HFF-Myc (cell line): Measurements from ENCODE around the gene ZNF281.
"Not testable (repeated sequence)": the region's sequence is repeated elsewhere in the genome, so short reads cannot be mapped to it uniquely, and the experiment has no call there.

ENCODE experiments used
- DNase-seq: peaks from one replicate; pipeline ENCODE4 v3.0.0-alpha.2; 2011; ENCODE audit warnings: low read depth; ENCODE audit errors: extremely low read depth
- H3K4me3 ChIP-seq: replicated peaks from 2 replicates; pipeline ENCODE4 v1.5.1; 2011; ENCODE audit warnings: low read depth, mild to moderate bottlenecking, control low read depth, low read length
- TF ChIP-seq, protein P1 (sequence below): IDR thresholded peaks from 2 replicates; pipeline ENCODE4 v1.5.1; 2012; ENCODE audit warnings: mild to moderate bottlenecking, low read depth, low read length, control low read depth; ENCODE audit errors: missing control alignments

Gene ZNF281

DNA sequence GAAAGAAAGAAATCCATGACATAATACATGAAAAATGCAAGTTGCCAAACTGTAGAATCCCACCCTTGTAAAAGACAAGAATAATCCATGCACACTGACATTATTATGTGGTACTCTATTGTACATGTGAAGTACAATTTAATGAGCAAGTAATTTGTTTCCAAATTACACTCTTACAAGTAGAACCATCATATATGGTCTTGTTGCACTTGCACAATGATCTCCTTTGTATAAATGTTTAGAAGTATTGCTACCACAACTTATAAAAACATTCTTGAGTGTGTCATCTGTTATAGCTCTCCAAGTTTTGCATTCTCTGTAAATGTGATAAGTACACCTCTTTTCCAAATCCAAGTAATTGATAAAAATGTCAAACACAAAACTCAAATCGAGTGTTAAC lies 29.1 kb upstream of the ZNF281 start:
- DNase-seq, result no peak

DNA sequence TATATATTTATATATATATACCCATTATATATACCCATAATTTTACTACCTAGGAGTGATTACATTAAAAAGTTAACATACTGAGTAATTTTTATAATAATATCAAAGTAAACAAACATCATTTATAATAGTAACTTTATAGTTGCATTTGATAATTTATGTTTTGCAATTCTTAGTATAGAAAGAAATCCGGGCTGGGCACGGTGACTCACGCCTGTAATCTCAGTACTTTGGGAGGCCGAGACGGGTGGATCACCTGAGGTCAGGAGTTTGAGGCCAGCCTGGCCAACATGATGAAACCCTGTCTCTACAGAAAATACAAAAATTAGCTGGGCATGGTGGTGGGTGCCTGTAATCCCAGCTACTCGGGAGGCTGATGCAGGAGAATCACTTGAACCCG lies 28.6 kb upstream of the ZNF281 start:
- not testable (repeated sequence) for DNase-seq, H3K4me3 ChIP-seq

More for the DNA sequence above, 29.1 kb upstream of the ZNF281 start:
- TF ChIP-seq, protein P1, sequence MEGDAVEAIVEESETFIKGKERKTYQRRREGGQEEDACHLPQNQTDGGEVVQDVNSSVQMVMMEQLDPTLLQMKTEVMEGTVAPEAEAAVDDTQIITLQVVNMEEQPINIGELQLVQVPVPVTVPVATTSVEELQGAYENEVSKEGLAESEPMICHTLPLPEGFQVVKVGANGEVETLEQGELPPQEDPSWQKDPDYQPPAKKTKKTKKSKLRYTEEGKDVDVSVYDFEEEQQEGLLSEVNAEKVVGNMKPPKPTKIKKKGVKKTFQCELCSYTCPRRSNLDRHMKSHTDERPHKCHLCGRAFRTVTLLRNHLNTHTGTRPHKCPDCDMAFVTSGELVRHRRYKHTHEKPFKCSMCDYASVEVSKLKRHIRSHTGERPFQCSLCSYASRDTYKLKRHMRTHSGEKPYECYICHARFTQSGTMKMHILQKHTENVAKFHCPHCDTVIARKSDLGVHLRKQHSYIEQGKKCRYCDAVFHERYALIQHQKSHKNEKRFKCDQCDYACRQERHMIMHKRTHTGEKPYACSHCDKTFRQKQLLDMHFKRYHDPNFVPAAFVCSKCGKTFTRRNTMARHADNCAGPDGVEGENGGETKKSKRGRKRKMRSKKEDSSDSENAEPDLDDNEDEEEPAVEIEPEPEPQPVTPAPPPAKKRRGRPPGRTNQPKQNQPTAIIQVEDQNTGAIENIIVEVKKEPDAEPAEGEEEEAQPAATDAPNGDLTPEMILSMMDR, result no peak
- H3K4me3 ChIP-seq, result no peak overlapping the region

DNA sequence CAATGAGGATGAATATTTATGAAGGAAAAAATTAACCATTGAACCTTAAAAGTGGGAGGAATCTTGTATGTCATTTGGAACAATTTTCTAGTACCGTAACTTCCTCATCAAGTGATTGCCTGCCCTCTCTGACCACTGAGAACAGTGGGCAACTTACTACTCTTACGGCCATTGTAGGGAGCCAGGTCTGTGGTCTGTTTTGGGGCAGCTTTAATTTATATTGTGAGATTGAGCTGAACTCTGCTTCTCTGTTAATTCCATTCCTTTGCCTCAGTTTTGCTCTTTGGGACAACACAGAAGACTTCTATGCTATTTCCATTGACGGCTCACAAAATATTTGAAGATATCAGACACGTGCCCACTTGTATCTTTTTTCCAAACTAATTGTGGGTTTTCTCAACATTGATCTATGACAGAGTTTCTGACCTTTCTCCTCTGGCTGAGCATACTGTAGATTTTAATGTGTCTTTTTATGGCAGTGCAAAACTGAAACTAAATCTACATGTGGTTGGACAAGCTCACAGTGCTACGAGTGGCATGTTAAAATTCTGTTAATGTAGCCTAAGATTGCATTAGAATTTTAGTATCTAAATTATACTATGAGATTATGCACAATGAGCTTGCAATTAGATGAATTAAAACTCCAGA lies 27.8 kb upstream of the ZNF281 start:
- TF ChIP-seq, protein P1, result no peak
- no peak for DNase-seq
- no peak overlapping the region for H3K4me3 ChIP-seq

DNA sequence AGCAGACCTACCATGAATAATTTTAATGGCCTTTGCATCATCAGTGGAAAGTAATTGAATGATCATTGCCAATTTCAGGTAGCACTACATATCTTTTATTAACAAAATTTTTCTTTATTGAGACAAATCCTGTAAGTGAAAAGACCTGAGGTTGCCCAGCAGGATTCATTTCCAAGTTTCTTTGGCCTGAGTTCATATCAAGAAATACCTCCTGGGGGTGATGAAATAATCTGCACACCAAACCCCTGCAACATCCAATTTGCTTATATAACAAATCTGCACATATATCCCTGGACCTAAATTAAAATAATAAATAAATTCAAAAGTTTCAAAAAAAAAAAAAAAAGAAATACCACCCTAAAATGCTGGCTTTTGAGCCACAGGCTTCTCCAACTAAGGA lies 27.3 kb upstream of the ZNF281 start:
- DNase-seq, result no peak
- TF ChIP-seq, protein P1, result no peak
- no peak overlapping the region for H3K4me3 ChIP-seq

DNA sequence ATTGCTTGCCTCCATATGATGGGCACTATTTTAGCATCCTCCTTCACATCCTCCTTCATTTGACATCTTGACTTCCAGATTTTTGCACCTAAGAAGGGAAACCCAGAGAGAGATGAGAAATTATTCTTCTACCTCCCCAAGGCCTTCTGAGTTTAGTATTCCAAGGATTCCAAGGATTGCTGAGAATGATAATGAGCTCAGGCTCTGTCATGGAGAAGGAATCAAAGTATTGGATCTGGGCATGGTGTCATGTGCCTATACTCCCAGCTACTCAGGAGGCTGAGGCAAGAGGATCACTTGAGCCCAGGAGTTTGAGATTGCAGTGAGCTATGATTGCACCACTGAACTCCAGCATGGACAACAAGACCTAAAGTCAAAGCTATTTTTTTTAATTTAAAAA lies 26.6 kb upstream of the ZNF281 start:
- no peak overlapping the region for H3K4me3 ChIP-seq
- TF ChIP-seq, protein P1, result no peak
- no peak for DNase-seq

DNA sequence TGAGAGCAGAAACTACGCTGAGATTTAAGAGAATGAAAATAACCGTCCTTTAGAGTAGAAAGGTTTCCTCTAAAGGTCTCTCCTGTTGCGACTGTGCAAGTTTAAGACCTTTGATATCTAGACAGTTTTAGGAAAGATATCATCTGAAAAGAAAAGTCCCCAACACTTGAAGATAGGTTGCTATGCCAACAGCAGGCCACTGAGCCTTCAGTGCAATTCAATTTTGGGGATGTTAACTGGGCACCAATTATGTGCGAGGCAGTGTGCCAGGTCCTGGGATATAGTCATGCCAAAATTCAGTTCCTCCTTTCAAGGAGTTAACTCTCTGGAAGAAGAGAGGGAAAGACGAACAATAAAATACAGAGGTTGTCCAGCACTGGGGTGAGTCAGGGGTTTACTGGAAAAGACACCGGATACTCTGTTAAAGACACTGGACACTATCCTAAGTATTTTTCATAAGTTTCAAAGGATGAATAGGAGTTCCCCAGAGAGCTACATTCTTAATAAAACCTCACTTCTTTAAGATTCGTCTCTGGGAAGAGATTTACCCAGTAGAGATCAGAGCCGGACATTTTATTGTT lies 25.5 kb upstream of the ZNF281 start:
- H3K4me3 ChIP-seq, result no peak overlapping the region
- TF ChIP-seq, protein P1, result no peak
- no peak for DNase-seq

DNA sequence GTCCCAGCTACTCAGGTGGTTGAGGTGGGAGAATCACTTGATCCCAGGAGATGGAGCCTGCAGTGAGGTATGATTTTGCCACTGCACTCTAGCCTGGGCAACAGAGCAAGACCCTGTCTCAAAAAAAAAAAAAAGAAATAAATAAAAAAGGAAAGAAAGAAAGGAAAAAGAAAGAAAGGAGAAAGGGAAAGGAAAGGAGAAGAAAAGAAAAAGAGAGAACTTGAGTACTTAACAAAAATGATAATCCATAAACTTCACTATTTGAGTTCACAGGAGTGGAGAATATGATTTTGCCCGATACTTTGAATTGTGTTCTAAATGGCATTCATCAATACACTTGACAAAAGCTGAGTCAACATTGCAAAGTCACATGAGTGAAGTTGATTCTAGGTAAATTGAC lies 23.8 kb upstream of the ZNF281 start:
- no peak overlapping the region for H3K4me3 ChIP-seq
- DNase-seq, result no peak
- TF ChIP-seq, protein P1, result no peak
